Mesendoderm (in vitro differentiated cells): Measurements from ENCODE around the gene SMARCD3.

Experiments
- DNase-seq: peaks from one replicate; pipeline ENCODE4 v3.0.0; 2013
- H2AK5ac ChIP-seq: 2 replicates; pipeline ENCODE4 v1.6.1; 2013; ENCODE audit warnings: low read length, inconsistent platforms
- H2BK120ac ChIP-seq: 2 replicates; pipeline ENCODE4 v1.6.1; 2013; ENCODE audit warnings: low read depth, mild to moderate bottlenecking, low read length, moderate library complexity, mixed read lengths
- H2BK15ac ChIP-seq: replicated peaks from 2 replicates; pipeline ENCODE4 v1.6.1; 2013; ENCODE audit warnings: low read depth, mild to moderate bottlenecking, moderate library complexity
- H2BK5ac ChIP-seq: 2 replicates; pipeline ENCODE4 v1.6.1; 2013; ENCODE audit warnings: low read length, inconsistent platforms
- H3K18ac ChIP-seq: 2 replicates; pipeline ENCODE4 v1.6.1; 2013; ENCODE audit warnings: mild to moderate bottlenecking, low read length, mixed read lengths
- H3K23ac ChIP-seq: one replicate; pipeline ENCODE4 v1.6.1; 2013; ENCODE audit warnings: low read length
- H3K27ac ChIP-seq: 2 replicates; pipeline ENCODE4 v1.5.1; 2013; ENCODE audit warnings: low read depth, mild to moderate bottlenecking, inconsistent platforms, low read length, moderate library complexity
- H3K27me3 ChIP-seq: 2 replicates; pipeline ENCODE4 v1.6.1; 2013; ENCODE audit warnings: low read length, control low read depth, mild to moderate bottlenecking, inconsistent platforms; ENCODE audit not compliant: insufficient read depth, poor library complexity
- H3K36me3 ChIP-seq: 2 replicates; pipeline ENCODE4 v1.6.1; 2013; ENCODE audit warnings: low read length, inconsistent platforms; ENCODE audit not compliant: control insufficient read depth, insufficient read depth
- H3K4ac ChIP-seq: one replicate; pipeline ENCODE4 v1.6.1; 2013; ENCODE audit warnings: low read depth, mild to moderate bottlenecking, low read length, moderate library complexity
- H3K4me1 ChIP-seq: 2 replicates; pipeline ENCODE4 v1.6.1; 2013; ENCODE audit warnings: low read depth, low read length, inconsistent platforms; ENCODE audit not compliant: control insufficient read depth
- H3K4me2 ChIP-seq: 2 replicates; pipeline ENCODE4 v1.6.1; 2013; ENCODE audit warnings: low read length
- H3K4me3 ChIP-seq: 2 replicates; pipeline ENCODE4 v1.5.1; 2013; ENCODE audit warnings: mild to moderate bottlenecking, low read length
- H3K56ac ChIP-seq: one replicate; pipeline ENCODE4 v1.6.1; 2013; ENCODE audit warnings: low read length
- H3K79me1 ChIP-seq: 2 replicates; pipeline ENCODE4 v1.6.1; 2013; ENCODE audit warnings: low read length, inconsistent platforms
- H3K79me2 ChIP-seq: 2 replicates; pipeline ENCODE4 v1.6.1; 2013; ENCODE audit warnings: mild to moderate bottlenecking, low read length; ENCODE audit not compliant: control insufficient read depth, insufficient read depth
- H3K9ac ChIP-seq: 2 replicates; pipeline ENCODE4 v1.6.1; 2013; ENCODE audit warnings: low read length, inconsistent platforms
- H4K5ac ChIP-seq: one replicate; pipeline ENCODE4 v1.6.1; 2013; ENCODE audit warnings: low read length
- H4K8ac ChIP-seq: one replicate; pipeline ENCODE4 v1.6.1; 2013; ENCODE audit warnings: low read depth, mild to moderate bottlenecking, control low read depth, low read length, moderate library complexity
- WGBS: extraction: QIAGEN DNeasy Blood & Tissue Kit; methylation state at CpG from one replicate; pipeline ENCODE4 v1.1.7; 2013; ENCODE audit warnings: low lambda C conversion rate, missing lambda C conversion rate; ENCODE audit not compliant: insufficient coverage; ENCODE audit errors: extremely low coverage; 5-methylcytosine and 5-hydroxymethylcytosine counted together

SMARCD3 gene

DNA sequence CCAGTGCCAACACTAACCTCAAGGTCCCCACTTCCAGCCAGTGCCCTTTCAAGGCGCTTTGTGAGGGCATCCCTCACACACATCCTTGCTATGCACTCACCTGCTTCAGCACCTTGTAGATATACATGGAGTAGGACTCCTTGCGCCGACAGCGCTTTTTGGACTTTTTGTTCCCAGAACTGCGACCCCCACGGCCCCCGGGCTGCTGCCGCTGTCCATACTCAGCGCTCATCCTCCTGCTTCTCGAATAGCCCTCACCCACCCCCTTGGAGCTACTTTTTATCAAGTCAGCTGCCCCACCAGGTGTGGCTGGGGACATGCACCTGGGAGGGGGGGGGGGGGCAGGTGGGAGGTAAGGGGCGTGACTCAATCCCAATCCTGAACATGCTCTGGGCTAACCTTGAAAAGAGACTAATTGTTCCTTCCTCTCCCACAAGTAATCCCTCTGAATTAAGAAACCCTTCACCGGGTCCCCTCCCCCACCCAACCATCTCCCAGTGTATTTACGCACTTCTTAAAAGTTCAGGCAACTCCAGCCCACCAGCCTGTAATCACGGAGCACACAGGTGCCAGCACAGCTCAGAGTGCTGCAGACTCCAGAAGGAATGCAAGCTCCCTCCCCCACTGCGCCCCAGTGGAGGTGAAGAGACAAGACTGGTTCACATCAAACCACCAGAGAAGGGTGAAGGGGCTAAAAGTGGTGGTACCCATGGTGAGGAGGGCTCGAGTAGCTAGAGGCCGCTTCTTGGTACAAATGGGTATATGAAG lies 38.2 kb downstream of the SMARCD3 start, which contains the start of gene H2BK1:
H2BK1 (minus strand) TSS at position 402 of the 768 bp plus-strand sequence; CDS start at position 232, 170 bp downstream.
- Histone ChIP-seq H3K56ac (no peak within 1 kb of the TSS), H2BK120ac (no peak within 1 kb of the TSS), H3K79me1 (no peaks in the 10 kb centered on the region), H3K4me2 (no peak within 1 kb of the TSS), H3K4me1 (peaks cover 2% of the 10 kb centered on the region), H2BK15ac (no peak within 1 kb of the TSS), H2AK5ac (no peak within 1 kb of the TSS), H3K4ac (no peak within 1 kb of the TSS), H4K8ac (no peak within 1 kb of the TSS), H3K18ac (no peak within 1 kb of the TSS), H3K4me3 (no peak within 1 kb of the TSS), H2BK5ac (no peak within 1 kb of the TSS), H3K27me3 (no peaks in the 10 kb centered on the region), H4K5ac (no peak within 1 kb of the TSS), H3K79me2 (no peaks in the 10 kb centered on the region), H3K9ac (no peak within 1 kb of the TSS), H3K23ac (no peak within 1 kb of the TSS), H3K27ac (no peak within 1 kb of the TSS), H3K36me3 (peaks cover 10% of the 10 kb centered on the region)
- whole genome bisulfite sequencing, result no CpG with 5 or more reads among the region's 17 CpGs
- DNase-seq, result peak; percentile 36

DNA sequence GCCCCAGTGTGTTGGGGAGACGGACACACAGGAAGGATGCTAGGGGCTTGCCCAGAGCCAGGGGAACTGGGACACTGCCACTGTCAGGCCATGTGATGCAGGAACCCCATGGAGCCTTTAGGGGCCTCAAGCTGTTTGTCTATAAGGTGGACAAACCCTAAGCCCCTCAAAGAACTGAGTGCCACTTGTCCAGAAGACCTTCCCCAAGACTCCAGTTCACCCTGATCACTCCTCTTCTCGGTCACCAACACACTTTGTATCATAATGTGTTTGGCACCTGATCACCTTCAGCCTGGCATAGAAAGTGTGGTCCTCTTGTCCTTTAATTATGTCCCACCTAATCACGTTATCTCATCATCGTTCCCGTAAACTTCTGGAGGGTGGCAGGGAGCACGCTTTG lies 38.9 kb downstream of the SMARCD3 start:
- Histone ChIP-seq H2AK5ac (no peak overlapping the region), H3K27me3 (no peaks in the 10 kb centered on the region), H2BK5ac (no peak overlapping the region), H3K79me2 (no peaks in the 10 kb centered on the region), H3K4me2 (no peak overlapping the region), H3K36me3 (peaks cover 9% of the 10 kb centered on the region), H3K79me1 (no peaks in the 10 kb centered on the region), H3K56ac (no peak overlapping the region), H3K4ac (no peak overlapping the region), H3K23ac (no peak overlapping the region), H3K4me3 (no peak overlapping the region), H3K18ac (no peak overlapping the region), H4K5ac (no peak overlapping the region), H3K4me1 (peaks cover 2% of the 10 kb centered on the region), H4K8ac (no peak overlapping the region), H3K27ac (no peak overlapping the region), H3K9ac (no peak overlapping the region), H2BK15ac (no peak overlapping the region), H2BK120ac (no peak overlapping the region)
- no peak for DNase-seq
- WGBS, result no CpG with 5 or more reads among the region's 6 CpGs

DNA sequence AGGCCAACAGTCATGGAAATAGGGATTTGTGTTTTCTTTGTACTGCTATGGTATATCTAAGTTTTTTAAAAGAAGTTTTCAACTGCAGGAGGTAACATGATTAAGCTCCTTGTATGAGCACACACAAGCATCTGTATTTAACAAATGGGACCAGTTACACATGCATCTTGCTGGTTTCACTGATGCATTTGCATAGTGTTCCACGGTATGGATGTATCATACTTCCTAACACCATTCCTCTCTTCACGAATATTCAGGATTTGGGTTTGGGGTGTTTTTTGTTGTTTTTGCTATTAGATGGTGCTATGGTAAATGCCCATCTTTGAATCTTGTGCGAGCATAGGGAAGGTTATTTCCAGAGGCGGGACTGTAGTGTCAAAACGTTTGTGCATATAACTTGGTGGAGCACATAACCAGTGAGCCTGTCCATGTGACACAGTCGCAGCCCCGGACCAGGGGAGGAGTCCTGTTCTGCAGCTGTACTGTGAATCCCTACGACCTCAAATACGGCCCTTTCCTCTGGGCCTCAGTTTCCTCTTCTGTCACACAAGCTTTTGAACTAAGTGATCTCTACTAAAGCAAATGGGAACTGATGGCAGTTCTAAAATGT lies 40.1 kb downstream of the SMARCD3 start:
- H3K27ac ChIP-seq, result no peak overlapping the region
- no peaks in the 10 kb centered on the region for H3K79me1 ChIP-seq
- H3K36me3 ChIP-seq, result peaks cover 3% of the 10 kb centered on the region
- no peaks in the 10 kb centered on the region for H3K79me2 ChIP-seq
- no peak overlapping the region for H2AK5ac ChIP-seq
- H3K18ac ChIP-seq, result no peak overlapping the region
- no peak for DNase-seq
- H3K4me2 ChIP-seq, result no peak overlapping the region
- no peak overlapping the region for H4K5ac ChIP-seq
- no peak overlapping the region for H3K56ac ChIP-seq
- H3K4ac ChIP-seq, result no peak overlapping the region
- H4K8ac ChIP-seq, result no peak overlapping the region
- H2BK5ac ChIP-seq, result no peak overlapping the region
- peaks cover 2% of the 10 kb centered on the region for H3K4me1 ChIP-seq
- no peak overlapping the region for H3K23ac ChIP-seq
- no peak overlapping the region for H2BK120ac ChIP-seq
- no peak overlapping the region for H3K9ac ChIP-seq
- H3K4me3 ChIP-seq, result no peak overlapping the region
- H3K27me3 ChIP-seq, result no peaks in the 10 kb centered on the region
- no peak overlapping the region for H2BK15ac ChIP-seq
- WGBS, result no CpG with 5 or more reads among the region's 9 CpGs

DNA sequence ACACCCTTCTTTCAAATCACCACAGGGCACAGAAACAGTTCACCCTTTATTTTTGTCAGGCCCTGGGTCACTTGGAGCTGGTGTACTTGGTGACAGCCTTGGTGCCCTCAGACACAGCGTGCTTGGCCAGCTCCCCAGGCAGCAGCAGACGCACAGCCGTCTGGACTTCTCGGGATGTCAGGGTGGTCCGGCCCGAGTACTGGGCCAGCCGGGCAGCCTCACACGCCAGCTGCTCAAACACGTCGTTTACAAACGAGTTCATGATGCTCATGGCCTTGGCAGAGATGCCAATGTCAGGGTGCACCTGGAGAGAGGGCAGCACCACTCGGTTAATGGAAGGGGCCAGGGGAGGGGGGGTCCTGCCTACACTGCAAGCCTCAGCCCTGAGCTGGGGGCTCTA lies 40.7 kb downstream of the SMARCD3 start:
- H3K27ac ChIP-seq, result no peak overlapping the region
- no peaks in the 10 kb centered on the region for H3K79me1 ChIP-seq
- H3K18ac ChIP-seq, result no peak overlapping the region
- H2BK5ac ChIP-seq, result no peak overlapping the region
- DNase-seq, result no peak
- no peak overlapping the region for H2BK15ac ChIP-seq
- peaks cover 2% of the 10 kb centered on the region for H3K4me1 ChIP-seq
- H3K4me2 ChIP-seq, result no peak overlapping the region
- no peak overlapping the region for H3K9ac ChIP-seq
- no peak overlapping the region for H3K4ac ChIP-seq
- no peak overlapping the region for H2AK5ac ChIP-seq
- no peaks in the 10 kb centered on the region for H3K27me3 ChIP-seq
- no peak overlapping the region for H2BK120ac ChIP-seq
- H4K8ac ChIP-seq, result no peak overlapping the region
- no peak overlapping the region for H3K4me3 ChIP-seq
- H4K5ac ChIP-seq, result no peak overlapping the region
- H3K56ac ChIP-seq, result peak overlapping the region; percentile 3
- H3K36me3 ChIP-seq, result no peaks in the 10 kb centered on the region
- H3K79me2 ChIP-seq, result no peaks in the 10 kb centered on the region
- WGBS, result no CpG with 5 or more reads among the region's 12 CpGs
- no peak overlapping the region for H3K23ac ChIP-seq

DNA sequence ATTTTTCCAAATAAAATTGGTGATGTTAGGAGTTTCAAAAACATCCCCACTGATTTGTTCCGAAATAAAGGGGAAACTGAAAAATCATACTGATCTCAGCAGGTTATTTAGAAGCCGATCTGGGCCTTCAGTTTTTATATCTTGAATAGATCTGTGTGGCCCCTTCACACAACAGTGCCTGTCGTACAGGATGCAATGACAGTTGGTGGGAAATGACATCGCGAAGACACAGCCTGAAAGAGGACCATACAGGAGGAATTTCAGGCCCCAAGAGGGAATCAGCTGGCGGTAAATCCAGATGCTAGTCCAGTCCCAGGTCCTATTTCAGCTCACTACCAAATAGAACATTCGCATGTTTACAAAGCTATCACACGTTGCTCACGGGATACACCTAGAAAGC lies 41.2 kb downstream of the SMARCD3 start:
- Histone ChIP-seq H3K4ac (no peak overlapping the region), H3K18ac (no peak overlapping the region), H3K27me3 (no peaks in the 10 kb centered on the region)

More for the DNA sequence above, 41.2 kb downstream of the SMARCD3 start:
- H3K4me3 ChIP-seq, result no peak overlapping the region
- no peak for DNase-seq
- no CpG with 5 or more reads among the region's 9 CpGs for WGBS
- H3K9ac ChIP-seq, result no peak overlapping the region
- no peak overlapping the region for H2BK120ac ChIP-seq
- H3K27ac ChIP-seq, result no peak overlapping the region
- no peak overlapping the region for H2AK5ac ChIP-seq
- no peak overlapping the region for H3K23ac ChIP-seq
- no peak overlapping the region for H3K4me2 ChIP-seq
- H4K8ac ChIP-seq, result no peak overlapping the region
- H2BK5ac ChIP-seq, result no peak overlapping the region
- no peaks in the 10 kb centered on the region for H3K79me2 ChIP-seq
- no peak overlapping the region for H4K5ac ChIP-seq
- no peak overlapping the region for H3K56ac ChIP-seq
- H3K36me3 ChIP-seq, result no peaks in the 10 kb centered on the region
- H3K4me1 ChIP-seq, result peaks cover 2% of the 10 kb centered on the region
- H3K79me1 ChIP-seq, result no peaks in the 10 kb centered on the region
- no peak overlapping the region for H2BK15ac ChIP-seq
